ENCODE results near the gene SSTR1.

DNA sequence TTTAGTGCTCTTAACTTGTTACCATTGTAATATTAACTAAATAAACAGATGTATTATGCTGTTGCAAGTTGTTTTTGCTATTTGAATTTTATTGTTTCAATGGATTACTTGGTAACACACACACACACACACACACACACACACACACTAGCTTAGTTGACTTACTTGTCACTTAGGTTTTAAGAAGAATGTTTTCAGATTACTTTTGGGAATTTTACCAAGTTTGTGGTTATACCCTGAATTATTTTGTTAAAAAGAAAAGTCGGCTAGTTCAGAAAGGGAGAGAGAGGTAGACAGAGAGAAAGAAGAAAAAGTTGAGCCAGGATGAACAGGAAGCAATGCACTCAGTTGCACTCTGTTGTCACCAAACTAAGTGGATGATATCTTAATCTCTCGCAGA is 5.3 kb downstream of the SSTR1 start:
- TF ChIP-seq EZH2 (IDR thresholded peaks at IDR 0.05; ENCODE audit: borderline replicate concordance, low read depth, low read length, severe bottlenecking) (no peak), POLR2AphosphoS5 (IDR thresholded peaks at IDR 0.05; ENCODE audit: insufficient read depth, low read depth, low read length) (no peak)
- TF ChIP-seq, protein P1, sequence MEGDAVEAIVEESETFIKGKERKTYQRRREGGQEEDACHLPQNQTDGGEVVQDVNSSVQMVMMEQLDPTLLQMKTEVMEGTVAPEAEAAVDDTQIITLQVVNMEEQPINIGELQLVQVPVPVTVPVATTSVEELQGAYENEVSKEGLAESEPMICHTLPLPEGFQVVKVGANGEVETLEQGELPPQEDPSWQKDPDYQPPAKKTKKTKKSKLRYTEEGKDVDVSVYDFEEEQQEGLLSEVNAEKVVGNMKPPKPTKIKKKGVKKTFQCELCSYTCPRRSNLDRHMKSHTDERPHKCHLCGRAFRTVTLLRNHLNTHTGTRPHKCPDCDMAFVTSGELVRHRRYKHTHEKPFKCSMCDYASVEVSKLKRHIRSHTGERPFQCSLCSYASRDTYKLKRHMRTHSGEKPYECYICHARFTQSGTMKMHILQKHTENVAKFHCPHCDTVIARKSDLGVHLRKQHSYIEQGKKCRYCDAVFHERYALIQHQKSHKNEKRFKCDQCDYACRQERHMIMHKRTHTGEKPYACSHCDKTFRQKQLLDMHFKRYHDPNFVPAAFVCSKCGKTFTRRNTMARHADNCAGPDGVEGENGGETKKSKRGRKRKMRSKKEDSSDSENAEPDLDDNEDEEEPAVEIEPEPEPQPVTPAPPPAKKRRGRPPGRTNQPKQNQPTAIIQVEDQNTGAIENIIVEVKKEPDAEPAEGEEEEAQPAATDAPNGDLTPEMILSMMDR (IDR thresholded peaks at IDR 0.05; ENCODE audit: extremely low read depth in 1 of 2, insufficient read depth in 1 of 2, low read depth in 1 of 2, low read length in 2 of 2): no peak
